ENCODE measurements around the gene MTF2. TPM values are rescaled to one million over a fixed set of nuclear protein-coding genes. Genes with fewer than 3 reads are reported as not detected.
A peak's percentile ranks its signal among the peaks of the same experiment; 100 is the strongest.

The MTF2 gene
- total and polyA plus RNA-seq, 2 experiments from 2014 or later: 14.1 to 17.6 TPM

DNA sequence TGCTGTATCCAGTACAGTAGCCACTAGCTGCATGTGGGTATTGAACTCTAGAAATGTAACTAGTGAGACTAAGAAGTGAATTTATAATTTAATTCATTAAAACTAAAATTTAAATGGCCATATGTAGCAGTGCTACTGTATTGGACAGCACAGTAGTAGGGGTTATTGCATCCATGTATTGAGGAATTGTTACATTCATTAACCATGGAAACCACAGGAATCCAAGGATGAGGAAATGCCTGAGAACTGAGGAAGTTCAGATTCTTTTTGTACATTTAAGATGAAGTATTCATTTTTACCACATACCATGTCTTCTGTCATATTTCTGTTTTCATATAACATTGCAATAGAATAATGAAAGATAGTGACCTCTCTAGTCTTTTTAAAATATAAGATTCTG is 2.6 kb downstream of the MTF2 start:
- peaks cover 10% of the 10 kb centered on the region; the same call in 1 of the 2 replicates for H3K36me3 ChIP-seq (ENCODE audit: low read depth)
- peak overlapping the region; percentile 97 for H3K4me3 ChIP-seq
- H3K9me2 ChIP-seq (ENCODE audit: insufficient read depth): no peaks in the 10 kb centered on the region
- DNase-seq: peak; percentile 89
- peak overlapping the region; percentile 93 for H3K9ac ChIP-seq
- in situ Hi-C loops (cut with MboI): no loop called here
- TF ChIP-seq EZH2phosphoT487 (IDR thresholded peaks at IDR 0.05; ENCODE audit: insufficient read depth, low read depth): no peak
- no peak for TF ChIP-seq EZH2 (IDR thresholded peaks at IDR 0.05; ENCODE audit: insufficient read depth, poor library complexity, severe bottlenecking)
- 0 out of 2 replicates have a peak, but pooled peaks cover 3% of the 10 kb centered on the region for H4K20me1 ChIP-seq (ENCODE audit: insufficient read depth)
- no peaks in the 10 kb centered on the region for H3K27me3 ChIP-seq (replicated peaks; ENCODE audit: insufficient read depth)
- peak overlapping the region; percentile 76 for H3K27ac ChIP-seq
- H3F3A ChIP-seq (ENCODE audit: insufficient read depth): peaks cover 25% of the 10 kb centered on the region
- peak overlapping the region; percentile 96 for H3K4me2 ChIP-seq (ENCODE audit: unreplicated experiment)
- no peak overlapping the region for H2AFZ ChIP-seq
- peaks cover 82% of the 10 kb centered on the region for H3K79me2 ChIP-seq (ENCODE audit: insufficient read depth)
- no peaks in the 10 kb centered on the region for H3K9me3 ChIP-seq (ENCODE audit: low read depth)
- H3K4me1 ChIP-seq (ENCODE audit: insufficient read depth): peaks cover 25% of the 10 kb centered on the region

DNA sequence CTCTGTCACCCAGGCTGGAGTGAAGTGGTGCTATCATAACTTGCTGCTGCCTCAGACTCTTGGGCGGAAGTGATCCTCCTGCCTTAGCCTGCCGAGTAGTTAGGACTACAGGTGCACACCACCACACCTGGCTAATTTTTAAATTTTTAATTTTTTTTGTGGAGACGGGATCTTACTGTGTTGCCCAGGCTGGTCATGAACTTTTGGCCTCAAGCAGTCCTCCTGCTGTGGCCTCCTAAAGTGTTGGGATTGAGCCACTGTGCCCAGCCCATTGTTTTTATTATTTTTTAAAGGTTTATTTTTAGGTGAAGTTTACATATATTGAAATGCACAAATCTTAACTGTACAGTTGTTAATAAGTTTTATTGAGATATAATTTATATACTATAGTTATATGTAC is 3.2 kb downstream of the MTF2 start:
- Histone ChIP-seq H3K4me2 (ENCODE audit: unreplicated experiment) (peak overlapping the region; percentile 96), H3K27me3 (replicated peaks; ENCODE audit: insufficient read depth) (no peaks in the 10 kb centered on the region), H3K36me3 (ENCODE audit: low read depth) (peaks cover 10% of the 10 kb centered on the region; the same call in 1 of the 2 replicates), H3K79me2 (ENCODE audit: insufficient read depth) (peaks cover 88% of the 10 kb centered on the region), H3F3A (ENCODE audit: insufficient read depth) (peaks cover 25% of the 10 kb centered on the region), H3K27ac (peak overlapping the region; percentile 76), H3K9ac (0 out of 2 replicates have a peak overlapping the region, but pooled peaks have one; percentile 2), H3K9me3 (ENCODE audit: low read depth) (no peaks in the 10 kb centered on the region), H4K20me1 (ENCODE audit: insufficient read depth) (0 out of 2 replicates have a peak, but pooled peaks cover 3% of the 10 kb centered on the region), H3K4me1 (ENCODE audit: insufficient read depth) (peaks cover 25% of the 10 kb centered on the region), H3K9me2 (ENCODE audit: insufficient read depth) (no peaks in the 10 kb centered on the region), H3K4me3 (peak overlapping the region; percentile 97), H2AFZ (no peak overlapping the region)
- TF ChIP-seq EZH2phosphoT487 (IDR thresholded peaks at IDR 0.05; ENCODE audit: insufficient read depth, low read depth): no peak
- TF ChIP-seq EZH2 (IDR thresholded peaks at IDR 0.05; ENCODE audit: insufficient read depth, poor library complexity, severe bottlenecking): no peak
- in situ Hi-C loops (cut with MboI): no loop called here
- 95 to 99% methylated on average over 3 of the region's 3 CpGs for WGBS, 2 experiments (ENCODE audit: low coverage in 1 of 2, low lambda C conversion rate in 2 of 2, missing lambda C conversion rate in 2 of 2)
- DNase-seq: no peak

GRCh38 chr1:93083979-93084378 is 4.9 kb downstream of the MTF2 start:
- no peak for DNase-seq
- Histone ChIP-seq H3K9ac (no peak overlapping the region), H3K79me2 (ENCODE audit: insufficient read depth) (peaks cover 99% of the 10 kb centered on the region), H3K27ac (no peak overlapping the region), H3K9me2 (ENCODE audit: insufficient read depth) (no peaks in the 10 kb centered on the region), H3K4me1 (ENCODE audit: insufficient read depth) (peaks cover 20% of the 10 kb centered on the region), H3F3A (ENCODE audit: insufficient read depth) (peaks cover 25% of the 10 kb centered on the region), H4K20me1 (ENCODE audit: insufficient read depth) (0 out of 2 replicates have a peak, but pooled peaks cover 3% of the 10 kb centered on the region), H3K4me3 (no peak overlapping the region), H3K36me3 (ENCODE audit: low read depth) (peaks cover 10% of the 10 kb centered on the region; the same call in 1 of the 2 replicates), H3K4me2 (ENCODE audit: unreplicated experiment) (no peak overlapping the region), H3K27me3 (replicated peaks; ENCODE audit: insufficient read depth) (no peaks in the 10 kb centered on the region), H2AFZ (no peak overlapping the region), H3K9me3 (ENCODE audit: low read depth) (no peaks in the 10 kb centered on the region)
- in situ Hi-C loops (cut with MboI): no loop called here
- WGBS, 2 experiments (ENCODE audit: low coverage in 1 of 2, low lambda C conversion rate in 2 of 2, missing lambda C conversion rate in 2 of 2): 96 to 97% methylated on average over 2 of the region's 2 CpGs
- TF ChIP-seq EZH2phosphoT487 (IDR thresholded peaks at IDR 0.05; ENCODE audit: insufficient read depth, low read depth) (no peak), EZH2 (IDR thresholded peaks at IDR 0.05; ENCODE audit: insufficient read depth, poor library complexity, severe bottlenecking) (no peak)

- WGBS, 2 experiments (ENCODE audit: low coverage in 1 of 2, low lambda C conversion rate in 2 of 2, missing lambda C conversion rate in 2 of 2): 78 to 83% methylated on average over 2 of the region's 2 CpGs
- no peaks in the 10 kb centered on the region for H3K27me3 ChIP-seq (replicated peaks; ENCODE audit: insufficient read depth)
- in situ Hi-C loops (cut with MboI): no loop called here
- H3F3A ChIP-seq (ENCODE audit: insufficient read depth): no peaks in the 10 kb centered on the region
- peaks cover 2% of the 10 kb centered on the region; the same call in 1 of the 2 replicates for H3K4me1 ChIP-seq (ENCODE audit: insufficient read depth)
- no peak overlapping the region for H3K4me3 ChIP-seq
- peaks cover 10% of the 10 kb centered on the region; the same call in 1 of the 2 replicates for H3K36me3 ChIP-seq (ENCODE audit: low read depth)
- no peaks in the 10 kb centered on the region for H3K9me2 ChIP-seq (ENCODE audit: insufficient read depth)
- H4K20me1 ChIP-seq (ENCODE audit: insufficient read depth): 0 out of 2 replicates have a peak, but pooled peaks cover 3% of the 10 kb centered on the region
- H3K4me2 ChIP-seq (ENCODE audit: unreplicated experiment): no peak overlapping the region
- H3K27ac ChIP-seq: no peak overlapping the region
- H3K79me2 ChIP-seq (ENCODE audit: insufficient read depth): peaks cover 100% of the 10 kb centered on the region
- no peak overlapping the region for H3K9ac ChIP-seq
- no peak for DNase-seq
- no peaks in the 10 kb centered on the region for H3K9me3 ChIP-seq (ENCODE audit: low read depth)
- no peak overlapping the region for H2AFZ ChIP-seq
- TF ChIP-seq EZH2phosphoT487 (IDR thresholded peaks at IDR 0.05; ENCODE audit: insufficient read depth, low read depth) (no peak), EZH2 (IDR thresholded peaks at IDR 0.05; ENCODE audit: insufficient read depth, poor library complexity, severe bottlenecking) (no peak)
Measured at GRCh38 chr1:93087532-93087931, 8.4 kb downstream of the MTF2 start.

Data from GM23248 (cell line).